Measurements from ENCODE around the gene CDC26.

DNA sequence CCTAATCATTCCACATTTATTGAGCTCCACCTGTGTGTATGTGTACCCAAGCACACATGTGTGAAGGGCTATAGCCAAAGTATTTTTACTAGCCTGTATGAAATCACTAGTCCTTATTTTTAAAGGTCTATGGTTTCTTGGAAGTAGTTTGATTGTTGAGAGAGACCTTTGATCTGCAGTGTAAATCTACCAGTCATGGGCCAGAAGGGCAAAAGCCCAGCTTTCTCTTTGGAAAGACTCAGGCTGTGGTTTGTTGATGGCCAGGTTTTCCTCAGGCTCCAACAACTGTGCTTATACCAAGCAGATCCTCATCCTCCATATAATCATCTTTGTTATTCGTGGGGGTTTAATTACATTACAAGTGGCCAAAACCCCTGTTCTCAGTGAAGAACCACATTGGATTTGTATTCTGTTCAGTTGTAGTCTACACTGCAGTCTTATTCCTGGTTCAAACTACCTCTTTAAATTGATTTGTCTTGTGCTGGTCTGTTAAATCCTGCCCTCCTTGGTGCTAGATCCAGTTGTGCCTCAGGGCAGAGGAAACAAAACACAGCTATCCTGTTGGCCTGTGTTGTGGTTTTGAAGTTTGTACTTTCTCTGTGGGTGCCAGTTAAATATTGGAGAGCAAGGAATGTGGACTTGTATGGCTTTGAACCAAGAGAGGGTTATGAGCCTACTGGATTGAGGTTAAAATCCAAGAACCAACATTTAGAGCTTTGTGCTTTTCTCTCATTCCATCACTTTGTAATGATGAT, 13.3 kb downstream of the CDC26 start:
- TF ChIP-seq POLR2A (IDR thresholded peaks at IDR 0.05), result no peak
- TF ChIP-seq CTCF (IDR thresholded peaks at IDR 0.05 in 4 of 5, conservative IDR thresholded peaks at IDR 0.05 in 1 of 5), result no peak
